Effector memory CD8-positive, alpha-beta T cell (primary cell): ENCODE results near the gene ZNF407.
"Not testable (repeated sequence)": the region's sequence is repeated elsewhere in the genome, so short reads cannot be mapped to it uniquely, and the experiment has no call there.

Experiments used
- ATAC-seq: fragments of 150-1000 bp; cut with Tn5 transposase; replicated peaks from 2 replicates; pipeline ENCODE4 v1.10.0; 2021; ENCODE audit warnings: mild to moderate bottlenecking, moderate library complexity
- DNase-seq, 3 experiments: peaks; one replicate each; pipeline ENCODE4 v3.0.0; 2021
- H3K27ac Mint-ChIP-seq, 2 donors: one replicate each; pipeline ENCODE4 v1.8.0; 2022; ENCODE audit warnings: mild to moderate bottlenecking in 2 of 2, mixed read lengths in 2 of 2, moderate library complexity in 2 of 2
- H3K27me3 Mint-ChIP-seq, 2 donors: one replicate each; pipeline ENCODE4 v1.8.0; 2022; ENCODE audit warnings: mixed read lengths in 2 of 2
- H3K36me3 Mint-ChIP-seq: one replicate; pipeline ENCODE4 v1.8.0; 2022; ENCODE audit warnings: mild to moderate bottlenecking, moderate library complexity, mixed read lengths; ENCODE audit not compliant: insufficient read depth
- H3K4me1 Mint-ChIP-seq, 2 donors: one replicate each; pipeline ENCODE4 v1.8.0; 2022; ENCODE audit warnings: low read depth in 2 of 2, mixed read lengths in 2 of 2
- H3K4me3 Mint-ChIP-seq, 2 donors: one replicate each; pipeline ENCODE4 v1.8.0; 2022; ENCODE audit warnings: mild to moderate bottlenecking in 2 of 2, mixed read lengths in 2 of 2, moderate library complexity in 2 of 2
- H3K9me3 Mint-ChIP-seq, 2 donors: one replicate each; pipeline ENCODE4 v1.8.0; 2022; ENCODE audit warnings: mixed read lengths in 2 of 2
- total RNA-seq, 9 experiments: gene quantifications; one replicate each; lab custom pipeline; 2026; lab: John Stamatoyannopoulos, UW

The ZNF407 gene, protein sequence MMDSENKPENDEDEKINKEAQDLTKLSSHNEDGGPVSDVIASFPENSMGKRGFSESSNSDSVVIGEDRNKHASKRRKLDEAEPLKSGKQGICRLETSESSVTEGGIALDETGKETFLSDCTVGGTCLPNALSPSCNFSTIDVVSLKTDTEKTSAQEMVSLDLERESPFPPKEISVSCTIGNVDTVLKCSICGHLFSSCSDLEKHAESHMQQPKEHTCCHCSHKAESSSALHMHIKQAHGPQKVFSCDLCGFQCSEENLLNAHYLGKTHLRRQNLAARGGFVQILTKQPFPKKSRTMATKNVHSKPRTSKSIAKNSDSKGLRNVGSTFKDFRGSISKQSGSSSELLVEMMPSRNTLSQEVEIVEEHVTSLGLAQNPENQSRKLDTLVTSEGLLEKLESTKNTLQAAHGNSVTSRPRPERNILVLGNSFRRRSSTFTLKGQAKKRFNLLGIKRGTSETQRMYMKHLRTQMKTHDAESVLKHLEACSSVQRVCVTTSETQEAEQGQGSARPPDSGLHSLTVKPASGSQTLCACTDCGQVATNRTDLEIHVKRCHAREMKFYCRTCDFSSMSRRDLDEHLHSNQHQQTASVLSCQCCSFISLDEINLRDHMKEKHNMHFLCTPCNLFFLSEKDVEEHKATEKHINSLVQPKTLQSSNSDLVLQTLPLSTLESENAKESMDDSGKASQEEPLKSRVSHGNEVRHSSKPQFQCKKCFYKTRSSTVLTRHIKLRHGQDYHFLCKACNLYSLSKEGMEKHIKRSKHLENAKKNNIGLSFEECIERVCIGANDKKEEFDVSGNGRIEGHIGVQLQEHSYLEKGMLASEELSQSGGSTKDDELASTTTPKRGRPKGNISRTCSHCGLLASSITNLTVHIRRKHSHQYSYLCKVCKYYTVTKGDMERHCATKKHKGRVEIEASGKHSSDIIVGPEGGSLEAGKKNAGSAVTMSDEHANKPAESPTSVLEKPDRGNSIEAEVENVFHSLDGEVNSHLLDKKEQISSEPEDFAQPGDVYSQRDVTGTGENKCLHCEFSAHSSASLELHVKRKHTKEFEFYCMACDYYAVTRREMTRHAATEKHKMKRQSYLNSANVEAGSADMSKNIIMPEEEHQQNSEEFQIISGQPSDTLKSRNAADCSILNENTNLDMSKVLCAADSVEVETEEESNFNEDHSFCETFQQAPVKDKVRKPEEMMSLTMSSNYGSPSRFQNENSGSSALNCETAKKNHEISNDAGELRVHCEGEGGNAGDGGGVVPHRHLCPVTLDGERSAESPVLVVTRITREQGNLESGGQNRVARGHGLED (N-terminal part only)
- 52.5 to 175 (median 74.6) reads per million in 9 experiments for total RNA-seq

DNA sequence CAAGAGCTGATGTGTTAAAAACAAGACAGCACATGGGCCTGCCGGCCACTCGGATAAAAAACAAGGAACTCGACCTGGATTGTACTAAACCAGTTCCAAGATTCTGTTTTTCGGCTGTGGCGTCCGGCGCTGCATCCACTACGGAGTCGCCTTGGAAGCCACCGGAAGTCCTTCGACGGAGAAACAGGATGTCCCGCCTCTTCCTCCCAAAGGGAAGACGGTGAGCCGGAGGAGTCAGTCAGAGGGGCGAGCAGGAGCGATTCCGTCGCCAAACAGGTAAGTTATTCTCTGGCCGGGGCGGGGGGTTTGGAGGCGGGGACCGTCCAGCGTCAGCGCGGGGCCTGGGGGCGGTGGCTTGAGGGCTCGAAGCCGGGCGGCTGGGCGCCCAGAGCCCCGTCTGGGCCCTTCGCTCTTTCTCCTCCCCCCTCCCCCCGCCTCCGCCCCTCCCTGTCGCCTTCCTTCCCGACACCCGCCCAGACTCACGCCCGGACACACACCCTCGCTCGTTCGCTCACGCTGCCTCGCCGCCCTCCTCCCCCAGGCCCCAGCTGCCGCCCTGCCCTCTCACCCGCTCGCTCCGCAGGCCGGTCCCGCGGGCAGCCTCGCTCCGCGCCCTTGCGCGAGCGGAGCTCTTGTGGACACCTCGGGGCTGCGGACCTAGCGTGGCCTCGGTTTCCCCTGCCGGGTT, at the start of gene ZNF407:
ZNF407 (plus strand) TSS at position 209 of the 688 bp plus-strand sequence. CDS start 33,150 bp downstream, outside the sequence.
- Mint-ChIP-seq H3K4me3 (peak within 1 kb of the TSS; percentile 96 to 99), H3K27me3 (no peaks in the 10 kb centered on the region), H3K4me1 (peaks cover 36 to 58% of the 10 kb centered on the region in 2 donors), H3K36me3 (peaks cover 30% of the 10 kb centered on the region), H3K9me3 (no peaks in the 10 kb centered on the region), H3K27ac (peak within 1 kb of the TSS; percentile 98 to 99)
- DNase-seq = peak; percentile 84 to 89 (median 84)
- ATAC-seq = peak; percentile 76

DNA sequence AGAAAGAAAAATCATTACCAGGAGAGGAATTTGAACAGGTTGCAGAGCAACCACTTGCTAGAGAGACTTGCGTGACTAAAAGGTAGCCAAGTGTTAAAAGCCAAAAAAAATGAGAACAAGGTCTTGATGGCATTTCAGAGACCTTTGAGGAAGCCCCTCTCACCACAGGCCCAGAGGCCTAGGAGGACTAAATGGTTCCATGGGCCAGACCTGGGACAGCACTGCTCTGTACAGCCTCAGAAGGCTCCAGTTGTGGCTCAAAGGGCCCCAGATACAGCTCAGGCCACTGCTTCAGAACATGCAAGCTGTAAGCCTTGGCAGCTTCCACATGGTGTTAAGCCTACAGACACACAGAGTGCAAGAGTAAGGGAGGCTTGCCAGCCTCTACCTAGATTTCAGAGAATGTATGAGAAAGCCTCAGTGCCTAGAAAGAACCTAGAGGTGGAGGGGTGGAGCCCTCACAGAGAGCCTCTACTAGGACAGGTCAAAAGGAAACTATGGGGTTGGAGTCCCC, 48.0 kb upstream of the ZNF407 start:
- ATAC-seq (no peak), DNase-seq (no peak)
- Mint-ChIP-seq H3K27me3 (peaks cover 17 to 40% of the 10 kb centered on the region in 2 donors), H3K36me3 (no peaks in the 10 kb centered on the region), H3K9me3 (no peaks in the 10 kb centered on the region), H3K4me1 (peaks cover 0 to 5% of the 10 kb centered on the region in 2 donors), H3K27ac (no peak overlapping the region), H3K4me3 (no peak overlapping the region)

DNA sequence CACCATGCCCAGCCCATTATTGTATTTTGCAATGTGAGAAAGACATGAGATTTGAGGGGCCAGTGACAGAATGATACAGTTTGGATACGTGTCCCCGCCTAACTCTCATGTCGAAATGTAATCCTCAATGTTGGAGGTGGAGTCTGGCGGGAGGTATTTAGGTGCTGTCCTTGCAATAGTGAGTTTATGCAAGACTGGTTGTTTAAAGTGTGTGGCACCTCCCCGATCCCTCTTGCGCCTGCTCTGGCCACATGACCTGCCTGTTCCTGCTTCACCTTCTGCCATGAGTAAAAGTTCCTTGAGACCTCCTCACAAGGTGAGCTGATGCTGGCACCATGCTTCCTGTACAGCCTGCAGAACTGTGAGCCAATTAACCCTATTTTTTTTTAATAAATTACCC, 46.8 kb upstream of the ZNF407 start:
- no peak overlapping the region for H3K4me3 Mint-ChIP-seq
- H3K27me3 Mint-ChIP-seq = peaks cover 21 to 42% of the 10 kb centered on the region in 2 donors
- H3K9me3 Mint-ChIP-seq = no peaks in the 10 kb centered on the region
- peaks cover 0 to 5% of the 10 kb centered on the region in 2 donors for H3K4me1 Mint-ChIP-seq
- no peak for DNase-seq
- H3K36me3 Mint-ChIP-seq = no peaks in the 10 kb centered on the region
- no peak for ATAC-seq
- H3K27ac Mint-ChIP-seq = peak overlapping the region in 1 of 2 donors; percentile 51

DNA sequence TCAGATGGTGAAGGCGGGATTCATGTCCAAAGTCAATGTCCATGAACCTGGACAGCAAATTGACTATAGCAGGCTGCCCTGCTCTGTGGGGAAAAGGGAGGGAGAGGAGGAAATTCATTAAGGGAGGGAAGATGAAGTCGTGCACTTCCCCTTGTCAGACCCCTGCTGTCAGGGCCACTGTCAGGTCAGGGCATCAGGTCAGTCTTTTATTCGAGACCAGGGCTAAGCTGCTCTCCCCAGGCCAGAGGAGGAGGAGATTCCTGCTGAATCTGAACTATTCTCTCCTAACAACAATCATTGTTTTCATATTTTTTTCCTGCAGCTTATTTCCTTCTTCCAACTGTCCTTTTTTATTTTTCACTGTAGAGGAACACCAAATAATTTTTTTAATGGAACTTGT, 46.2 kb upstream of the ZNF407 start:
- H3K4me1 Mint-ChIP-seq = peaks cover 0 to 5% of the 10 kb centered on the region in 2 donors
- ATAC-seq (no peak), DNase-seq (no peak)
- H3K4me3 Mint-ChIP-seq = no peak overlapping the region
- peak overlapping the region in 1 of 2 donors; percentile 51 for H3K27ac Mint-ChIP-seq
- H3K27me3 Mint-ChIP-seq = peaks cover 27 to 42% of the 10 kb centered on the region in 2 donors
- no peaks in the 10 kb centered on the region for H3K36me3 Mint-ChIP-seq
- H3K9me3 Mint-ChIP-seq = no peaks in the 10 kb centered on the region

DNA sequence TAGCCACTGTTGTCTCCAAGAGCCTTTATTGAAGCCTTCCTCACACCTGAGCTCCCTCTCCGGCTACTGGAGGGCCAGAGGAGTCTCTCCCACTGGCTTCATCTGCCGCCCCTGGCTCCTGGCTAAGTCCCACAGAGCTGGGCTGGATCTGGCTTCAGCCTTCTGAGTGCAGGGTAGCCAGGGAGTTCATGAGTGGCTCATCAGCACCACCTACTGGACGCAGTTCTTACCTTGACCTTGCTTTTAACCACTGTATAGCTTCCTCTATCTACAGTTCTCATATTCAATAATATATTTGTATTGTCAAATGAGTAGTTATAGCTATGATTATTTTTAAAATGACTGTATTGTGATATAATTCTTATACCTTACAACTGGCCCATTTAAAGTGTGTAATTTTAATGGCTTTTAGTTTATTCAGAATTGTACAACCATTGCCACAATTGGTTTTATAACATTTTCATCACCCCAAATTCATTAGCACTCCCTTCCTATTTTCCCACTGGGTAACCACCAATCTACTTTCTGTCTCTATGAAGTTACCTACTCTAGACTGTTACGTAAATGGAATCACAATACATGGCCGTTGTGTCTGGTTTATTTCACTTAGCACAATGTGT, 45.6 kb upstream of the ZNF407 start:
- DNase-seq = peak; percentile 72 to 74 (median 74)
- Mint-ChIP-seq H3K4me1 (peaks cover 0 to 5% of the 10 kb centered on the region in 2 donors), H3K36me3 (no peaks in the 10 kb centered on the region), H3K27me3 (peaks cover 33 to 46% of the 10 kb centered on the region in 2 donors), H3K4me3 (no peak overlapping the region), H3K27ac (peak overlapping the region in 1 of 2 donors; percentile 51), H3K9me3 (no peaks in the 10 kb centered on the region)
- ATAC-seq = peak; percentile 98

DNA sequence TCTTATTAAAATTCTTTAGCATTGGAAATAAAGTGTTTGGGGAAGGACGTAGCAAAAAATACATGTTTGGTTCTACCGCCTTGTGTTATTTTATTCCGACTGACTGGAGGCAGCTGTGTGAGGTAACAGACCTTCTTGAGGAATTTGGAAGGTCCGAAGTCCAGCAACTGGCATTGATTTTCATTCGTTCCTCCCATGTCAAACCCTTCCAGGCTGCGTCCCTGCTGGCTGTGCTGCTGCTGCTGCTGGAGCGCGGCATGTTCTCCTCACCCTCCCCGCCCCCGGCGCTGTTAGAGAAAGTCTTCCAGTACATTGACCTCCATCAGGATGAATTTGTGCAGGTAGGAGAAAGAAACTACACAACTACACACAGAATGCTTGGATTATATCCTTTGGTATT, 41.5 kb upstream of the ZNF407 start:
- peaks cover 44 to 75% of the 10 kb centered on the region in 2 donors for H3K27me3 Mint-ChIP-seq
- DNase-seq = no peak

DNA sequence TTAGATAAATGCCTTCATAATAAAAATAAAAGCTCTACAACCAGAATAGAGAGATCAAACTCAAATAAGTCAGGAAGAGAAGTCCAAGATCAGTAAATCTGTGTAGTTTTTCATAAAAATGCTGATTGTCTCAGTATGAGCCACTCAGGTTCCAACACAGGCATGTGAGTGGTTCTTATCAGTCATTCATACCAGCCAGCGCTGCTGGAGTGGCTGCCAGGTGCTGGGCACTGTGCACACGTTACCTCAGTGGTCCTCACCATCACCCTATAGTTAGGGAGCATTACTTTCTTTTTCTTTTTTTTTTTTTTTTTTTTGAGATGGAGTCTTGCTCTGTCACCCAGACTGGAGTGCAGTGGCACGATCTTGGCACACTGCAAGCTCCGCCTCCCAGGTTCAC, 39.6 kb upstream of the ZNF407 start:
- H3K27ac Mint-ChIP-seq = no peak overlapping the region
- H3K4me3 Mint-ChIP-seq = no peak overlapping the region
- no peaks in the 10 kb centered on the region for H3K36me3 Mint-ChIP-seq
- ATAC-seq (no peak), DNase-seq (no peak)
- no peaks in the 10 kb centered on the region for H3K4me1 Mint-ChIP-seq
- peaks cover 39 to 81% of the 10 kb centered on the region in 2 donors for H3K27me3 Mint-ChIP-seq
- no peaks in the 10 kb centered on the region for H3K9me3 Mint-ChIP-seq

More for the DNA sequence above, 41.5 kb upstream of the ZNF407 start:
- Mint-ChIP-seq H3K36me3 (no peaks in the 10 kb centered on the region), H3K4me3 (no peak overlapping the region), H3K9me3 (no peaks in the 10 kb centered on the region), H3K4me1 (peaks cover 0 to 2% of the 10 kb centered on the region in 2 donors), H3K27ac (no peak overlapping the region)
- ATAC-seq = no peak

DNA sequence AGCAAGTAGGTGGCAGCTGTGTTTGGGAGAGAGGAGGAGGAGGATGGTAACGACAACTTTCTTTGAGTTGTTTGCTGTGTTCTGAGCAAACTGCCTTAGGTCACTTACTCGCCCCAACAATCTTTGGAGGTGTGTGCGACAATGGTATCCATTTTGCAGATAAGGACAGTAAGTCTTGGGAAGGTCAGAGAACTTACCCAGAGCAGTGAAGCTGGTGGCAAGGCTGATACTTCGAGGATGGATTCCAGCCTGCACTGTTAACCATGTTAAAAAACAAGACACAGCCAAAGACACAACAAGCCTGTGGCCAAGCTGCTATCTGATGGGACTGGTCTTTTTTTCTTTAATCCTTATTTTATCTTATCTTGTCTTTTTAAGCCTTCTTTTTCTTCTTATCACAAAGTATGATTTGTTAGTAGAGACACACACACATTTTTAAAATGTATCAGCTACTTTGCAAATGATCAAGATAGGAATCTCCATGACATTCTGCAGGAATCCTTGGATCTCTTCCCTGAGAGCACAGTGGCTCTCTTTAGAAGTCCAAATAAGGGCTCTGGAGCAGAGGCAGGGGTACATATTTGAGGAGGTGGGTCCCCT, 35.4 kb upstream of the ZNF407 start:
- H3K27me3 Mint-ChIP-seq = peaks cover 14 to 54% of the 10 kb centered on the region in 2 donors
- no peaks in the 10 kb centered on the region for H3K4me1 Mint-ChIP-seq
- H3K4me3 Mint-ChIP-seq = no peak overlapping the region
- H3K27ac Mint-ChIP-seq = no peak overlapping the region
- no peaks in the 10 kb centered on the region for H3K36me3 Mint-ChIP-seq
- no peak for DNase-seq
- no peaks in the 10 kb centered on the region for H3K9me3 Mint-ChIP-seq
- ATAC-seq = no peak

DNA sequence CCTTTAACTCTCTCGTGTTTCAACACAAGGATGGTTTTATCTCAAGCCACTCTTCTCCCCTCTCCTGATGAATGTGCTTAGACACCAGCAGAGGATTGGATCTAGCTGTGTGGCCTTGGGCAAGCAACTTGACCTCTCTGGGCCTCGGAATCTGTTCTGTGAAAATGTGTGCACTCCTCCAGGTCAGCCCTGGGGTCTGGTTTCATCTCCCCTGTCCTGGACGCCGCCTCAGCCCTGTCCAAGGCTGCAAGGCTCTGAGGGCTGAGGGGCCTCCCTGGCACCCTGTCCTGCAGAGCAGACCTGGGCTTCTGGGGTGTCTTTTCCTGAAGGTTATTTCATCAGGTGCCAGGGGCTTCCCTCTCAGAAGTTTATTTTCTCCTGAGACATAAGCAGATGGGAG, 34.9 kb upstream of the ZNF407 start:
- no peaks in the 10 kb centered on the region for H3K9me3 Mint-ChIP-seq
- no peak for ATAC-seq

DNA sequence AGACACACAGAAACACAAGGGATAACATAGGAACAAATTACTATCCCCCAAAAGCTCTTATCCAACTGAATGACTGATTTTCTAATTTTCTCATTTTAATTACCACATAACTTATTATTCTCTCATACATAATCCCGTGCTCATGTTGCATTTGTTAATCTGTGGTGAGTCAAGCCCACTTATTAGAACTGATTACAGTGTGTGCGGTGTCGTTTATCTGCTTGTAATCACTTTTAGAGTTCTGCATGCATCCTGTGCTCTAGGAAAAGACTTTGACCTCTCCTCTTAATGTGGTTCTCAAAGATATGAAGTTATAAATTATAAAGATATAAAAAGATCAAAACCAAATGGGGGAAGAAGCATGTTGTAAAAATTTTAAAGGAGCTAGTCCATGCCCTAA, 33.7 kb upstream of the ZNF407 start:
- Mint-ChIP-seq H3K27me3 (peaks cover 23 to 59% of the 10 kb centered on the region in 2 donors), H3K9me3 (no peaks in the 10 kb centered on the region), H3K27ac (no peak overlapping the region), H3K4me1 (no peaks in the 10 kb centered on the region), H3K36me3 (no peaks in the 10 kb centered on the region), H3K4me3 (no peak overlapping the region)
- DNase-seq (no peak), ATAC-seq (no peak)

More for the DNA sequence above, 34.9 kb upstream of the ZNF407 start:
- no peaks in the 10 kb centered on the region for H3K4me1 Mint-ChIP-seq
- H3K27me3 Mint-ChIP-seq = peaks cover 14 to 54% of the 10 kb centered on the region in 2 donors
- H3K4me3 Mint-ChIP-seq = no peak overlapping the region
- no peaks in the 10 kb centered on the region for H3K36me3 Mint-ChIP-seq
- DNase-seq = no peak
- H3K27ac Mint-ChIP-seq = no peak overlapping the region

DNA sequence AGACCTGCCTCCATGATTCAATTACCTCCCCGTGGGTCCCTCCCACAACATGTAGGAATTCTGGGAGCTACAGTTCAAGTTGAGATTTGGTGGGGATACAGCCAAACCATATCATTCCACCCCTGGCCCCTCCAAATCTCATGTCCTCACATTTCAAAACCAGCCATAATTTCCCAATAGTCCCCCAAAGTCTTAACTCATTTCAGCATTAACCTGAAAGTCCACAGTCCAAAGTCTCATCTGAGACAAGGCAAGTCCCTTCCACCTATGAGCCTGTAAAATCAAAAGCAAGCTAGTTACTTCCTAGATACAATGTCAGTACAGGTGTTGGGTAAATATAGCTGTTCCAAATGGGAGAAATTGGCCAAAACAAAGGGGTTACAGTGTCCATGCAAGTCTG, 32.5 kb upstream of the ZNF407 start:
- DNase-seq, H3K4me3 Mint-ChIP-seq, ATAC-seq, H3K9me3 Mint-ChIP-seq, H3K27ac Mint-ChIP-seq, H3K36me3 Mint-ChIP-seq, H3K4me1 Mint-ChIP-seq: not testable (repeated sequence)
- peaks cover 30 to 59% of the 10 kb centered on the region in 2 donors for H3K27me3 Mint-ChIP-seq

DNA sequence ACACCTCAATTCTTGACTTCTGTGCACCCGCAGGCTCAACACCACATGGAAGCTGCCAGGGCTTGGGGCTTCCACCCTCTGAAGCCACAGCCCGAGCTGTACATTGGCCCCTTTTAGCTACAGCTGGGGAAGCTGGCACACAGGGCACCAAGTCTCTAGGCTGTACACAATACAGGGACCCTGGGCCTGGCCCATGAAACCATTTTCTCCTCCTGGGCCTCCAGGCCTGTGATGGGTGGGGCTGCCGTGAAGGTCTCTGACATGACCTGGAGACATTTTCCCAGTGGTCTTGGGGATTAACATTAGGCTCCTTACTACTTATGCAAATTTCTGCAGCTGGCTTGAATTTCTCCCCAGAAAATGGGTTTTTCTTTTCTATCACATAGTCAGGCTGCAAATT, 31.7 kb upstream of the ZNF407 start:
- not testable (repeated sequence) for H3K4me1 Mint-ChIP-seq, H3K27ac Mint-ChIP-seq, H3K9me3 Mint-ChIP-seq, H3K36me3 Mint-ChIP-seq, DNase-seq, H3K4me3 Mint-ChIP-seq, ATAC-seq
- peaks cover 36 to 51% of the 10 kb centered on the region in 2 donors for H3K27me3 Mint-ChIP-seq
